ENCODE data around the gene LRRC28. TPM values are rescaled to one million over a fixed set of nuclear protein-coding genes. Genes with fewer than 3 reads are reported as not detected.
"Not testable (repeated sequence)": the region's sequence is repeated elsewhere in the genome, so short reads cannot be mapped to it uniquely, and the experiment has no call there.

Gene LRRC28
- total and polyA plus RNA-seq, 12 donors, result 3.0 to 31.9 (median 22.5) TPM

GRCh38 chr15:99399061-99399460 lies 147.8 kb downstream of the LRRC28 start:
- Histone ChIP-seq H3K36me3 (no peaks in the 10 kb centered on the region), H3K4me1 (peaks cover 0 to 17% (median 13%) of the 10 kb centered on the region in 9 donors), H3K27ac (no peak overlapping the region), H3K27me3 (peaks cover 0 to 5% (median 0%) of the 10 kb centered on the region in 7 donors), H3K4me3 (no peak overlapping the region), H3K9me3 (peaks cover 0 to 4% (median 0%) of the 10 kb centered on the region in 11 donors)
- ATAC-seq (no peak), DNase-seq (no peak)
- TF ChIP-seq, protein P1, sequence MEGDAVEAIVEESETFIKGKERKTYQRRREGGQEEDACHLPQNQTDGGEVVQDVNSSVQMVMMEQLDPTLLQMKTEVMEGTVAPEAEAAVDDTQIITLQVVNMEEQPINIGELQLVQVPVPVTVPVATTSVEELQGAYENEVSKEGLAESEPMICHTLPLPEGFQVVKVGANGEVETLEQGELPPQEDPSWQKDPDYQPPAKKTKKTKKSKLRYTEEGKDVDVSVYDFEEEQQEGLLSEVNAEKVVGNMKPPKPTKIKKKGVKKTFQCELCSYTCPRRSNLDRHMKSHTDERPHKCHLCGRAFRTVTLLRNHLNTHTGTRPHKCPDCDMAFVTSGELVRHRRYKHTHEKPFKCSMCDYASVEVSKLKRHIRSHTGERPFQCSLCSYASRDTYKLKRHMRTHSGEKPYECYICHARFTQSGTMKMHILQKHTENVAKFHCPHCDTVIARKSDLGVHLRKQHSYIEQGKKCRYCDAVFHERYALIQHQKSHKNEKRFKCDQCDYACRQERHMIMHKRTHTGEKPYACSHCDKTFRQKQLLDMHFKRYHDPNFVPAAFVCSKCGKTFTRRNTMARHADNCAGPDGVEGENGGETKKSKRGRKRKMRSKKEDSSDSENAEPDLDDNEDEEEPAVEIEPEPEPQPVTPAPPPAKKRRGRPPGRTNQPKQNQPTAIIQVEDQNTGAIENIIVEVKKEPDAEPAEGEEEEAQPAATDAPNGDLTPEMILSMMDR (IDR thresholded peaks at IDR 0.05), result no peak
- 80 to 86% methylated on average over 5 of the region's 5 CpGs for WGBS, 2 donors
- intact Hi-C loops (cut with DNase I), result loop anchor here in 1 of 10 donors (10.0 kb wide), 1 partner anchor 104 kb away; no protein-coding TSS in a partner anchor

GRCh38 chr15:99399618-99400017 lies 148.3 kb downstream of the LRRC28 start:
- intact Hi-C loops (cut with DNase I), result loop anchor here in 6 of 10 donors (5.0 to 10.0 kb wide), 5 partner anchors 105 to 308 kb away; partner anchors contain the start of gene MEF2A (in 3 of the 6)
- Histone ChIP-seq H3K27me3 (peaks cover 0 to 5% (median 0%) of the 10 kb centered on the region in 7 donors), H3K27ac (no peak overlapping the region), H3K4me3 (no peak overlapping the region), H3K36me3 (no peaks in the 10 kb centered on the region), H3K9me3 (no peaks in the 10 kb centered on the region), H3K4me1 (peaks cover 0 to 17% (median 13%) of the 10 kb centered on the region in 9 donors)
- 91 to 94% methylated on average over 4 of the region's 4 CpGs for WGBS, 2 donors
- ATAC-seq, result no peak
- no peak for DNase-seq
- TF ChIP-seq, protein P1 (IDR thresholded peaks at IDR 0.05), result no peak

- WGBS, 2 donors, result 82 to 85% methylated on average over 4 of the region's 4 CpGs
- H3K36me3 ChIP-seq, DNase-seq, H3K27me3 ChIP-seq, H3K9me3 ChIP-seq, H3K4me3 ChIP-seq: not testable (repeated sequence)
- intact Hi-C loops (cut with DNase I), result loop anchor here in 6 of 10 donors (5.0 to 10.0 kb wide), 4 partner anchors 116 to 306 kb away; partner anchors contain the start of gene MEF2A (in 3 of the 6)
- ATAC-seq, result peak in 2 of 8 donors; percentile 15 to 18
- peaks cover 0 to 17% (median 13%) of the 10 kb centered on the region in 9 donors for H3K4me1 ChIP-seq
- H3K27ac ChIP-seq, result peak overlapping the region in 7 of 10 donors; percentile 6 to 78 (median 45)
Observed at GRCh38 chr15:99401216-99401615, 149.9 kb downstream of the LRRC28 start.

GRCh38 chr15:99402014-99402729 lies 150.9 kb downstream of the LRRC28 start:
- DNase-seq (no peak), ATAC-seq (peak in 2 of 8 donors; percentile 23 to 44)
- H3K4me3 ChIP-seq, result no peak overlapping the region
- H3K27ac ChIP-seq, result peak overlapping the region in 7 of 10 donors; percentile 41 to 78 (median 45)
- TF ChIP-seq, protein P1 (IDR thresholded peaks at IDR 0.05), result no peak
- H3K9me3 ChIP-seq, result no peaks in the 10 kb centered on the region
- 63 to 65% methylated on average over 13 of the region's 13 CpGs for WGBS, 2 donors
- no peaks in the 10 kb centered on the region for H3K36me3 ChIP-seq
- peaks cover 0 to 17% (median 13%) of the 10 kb centered on the region in 9 donors for H3K4me1 ChIP-seq
- intact Hi-C loops (cut with DNase I), result loop anchor here in 6 of 10 donors (5.0 to 10.0 kb wide), 4 partner anchors 117 to 305 kb away; partner anchors contain the start of gene MEF2A (in 3 of the 6)
- H3K27me3 ChIP-seq, result no peaks in the 10 kb centered on the region
